Upper lobe of left lung (tissue), 6 donors: Measurements from ENCODE around the gene RNF11. TPM values are rescaled to one million over a fixed set of nuclear protein-coding genes. Genes with fewer than 3 reads are reported as not detected.

Source experiments
- ATAC-seq, 2 donors: fragments of 200-7000 bp; cut with Tn5 transposase; one replicate each; pipeline ENCODE4 v1.9.1; 2022; ENCODE audit warnings: mild to moderate bottlenecking in 2 of 2, moderate library complexity in 2 of 2; ENCODE audit not compliant: low FRiP score in 2 of 2
- DNase-seq, 2 donors: peaks; one replicate each; pipeline ENCODE4 v3.0.0-alpha.2; 2019 to 2020
- H3K27ac ChIP-seq, 4 donors: fragments of 200-600 bp; sonication (generic); one replicate each; pipeline ENCODE4 v1.5.1; 2016 to 2019
- H3K27me3 ChIP-seq, 4 donors: fragments of 200-600 bp; sonication (generic); one replicate each; pipeline ENCODE4 v1.5.1; 2017 to 2019
- H3K36me3 ChIP-seq, 4 donors: fragments of 200-600 bp; sonication (generic); one replicate each; pipeline ENCODE4 v1.5.1; 2016 to 2019
- H3K4me1 ChIP-seq, 4 donors: fragments of 200-600 bp; sonication (generic); one replicate each; pipeline ENCODE4 v1.5.1; 2018 to 2019
- H3K4me3 ChIP-seq, 4 donors: fragments of 200-600 bp; sonication (generic); one replicate each; pipeline ENCODE4 v1.5.1; 2017 to 2019; ENCODE audit warnings: mild to moderate bottlenecking in 2 of 4, moderate library complexity in 1 of 4
- H3K9me3 ChIP-seq, 4 donors: fragments of 200-600 bp; sonication (generic); one replicate each; pipeline ENCODE4 v1.5.1; 2018 to 2019
- EP300 ChIP-seq, 4 donors: sonication (generic); formaldehyde crosslinking; IDR thresholded peaks; one replicate each; pipeline ENCODE4 v1.5.1; 2017; ENCODE audit warnings: antibody characterized with exemption in 4 of 4, control low read depth in 2 of 4
- POLR2A ChIP-seq, 4 donors: fragments of 450-650 bp; IDR thresholded peaks; one replicate each; pipeline ENCODE4 v1.5.1; 2016 to 2017; ENCODE audit warnings: antibody characterized with exemption in 4 of 4, mild to moderate bottlenecking in 2 of 4
- POLR2AphosphoS5 ChIP-seq, 2 donors: sonication (generic); formaldehyde crosslinking; IDR thresholded peaks; one replicate each; pipeline ENCODE4 v1.5.1; 2017; ENCODE audit warnings: antibody characterized with exemption in 2 of 2
- WGBS, 2 donors: methylation state at CpG; one replicate each; pipeline ENCODE4 v1.1.5; 2017 to 2018; 5-methylcytosine and 5-hydroxymethylcytosine counted together
- total RNA-seq, 6 donors: library from RNA; depleted of rRNA in 4 of 6; stranded (reverse); fragments of >200 nt in 4 of 6; gene quantifications; one replicate each; pipeline versions ENCODE4 v1.1.0 to v1.2.1, GENCODE V29; 2016 to 2021
- TF ChIP-seq, protein P1 (sequence below), 6 experiments: fragments of 450-650 bp in 4 of 6; fragments of 200-600 bp in 2 of 6; sonication (generic) in 2 of 6; IDR thresholded peaks; one replicate each; pipeline ENCODE4 v1.5.1; 2016 to 2019; ENCODE audit warnings: antibody characterized with exemption in 6 of 6
- donor health status: DM: no; HTN: no; CAD: no; lungs with moderate emphysema.
- donor health status: DM: no; HTN: yes; CAD: no; lungs with severe emphysema.

Gene RNF11
- total RNA-seq, 6 donors from 2014 or later, result 26.2 to 125 (median 78.8) TPM

GRCh38 chr1:51301844-51302162 is 65.7 kb downstream of the RNF11 start:
- Histone ChIP-seq H3K9me3 (no peaks in the 10 kb centered on the region), H3K27me3 (no peaks in the 10 kb centered on the region), H3K36me3 (no peaks in the 10 kb centered on the region), H3K4me1 (peaks cover 5 to 22% (median 11%) of the 10 kb centered on the region in 4 donors), H3K4me3 (no peak overlapping the region), H3K27ac (no peak overlapping the region)
- TF ChIP-seq POLR2AphosphoS5 (IDR thresholded peaks at IDR 0.05), result no peak
- TF ChIP-seq, protein P1, sequence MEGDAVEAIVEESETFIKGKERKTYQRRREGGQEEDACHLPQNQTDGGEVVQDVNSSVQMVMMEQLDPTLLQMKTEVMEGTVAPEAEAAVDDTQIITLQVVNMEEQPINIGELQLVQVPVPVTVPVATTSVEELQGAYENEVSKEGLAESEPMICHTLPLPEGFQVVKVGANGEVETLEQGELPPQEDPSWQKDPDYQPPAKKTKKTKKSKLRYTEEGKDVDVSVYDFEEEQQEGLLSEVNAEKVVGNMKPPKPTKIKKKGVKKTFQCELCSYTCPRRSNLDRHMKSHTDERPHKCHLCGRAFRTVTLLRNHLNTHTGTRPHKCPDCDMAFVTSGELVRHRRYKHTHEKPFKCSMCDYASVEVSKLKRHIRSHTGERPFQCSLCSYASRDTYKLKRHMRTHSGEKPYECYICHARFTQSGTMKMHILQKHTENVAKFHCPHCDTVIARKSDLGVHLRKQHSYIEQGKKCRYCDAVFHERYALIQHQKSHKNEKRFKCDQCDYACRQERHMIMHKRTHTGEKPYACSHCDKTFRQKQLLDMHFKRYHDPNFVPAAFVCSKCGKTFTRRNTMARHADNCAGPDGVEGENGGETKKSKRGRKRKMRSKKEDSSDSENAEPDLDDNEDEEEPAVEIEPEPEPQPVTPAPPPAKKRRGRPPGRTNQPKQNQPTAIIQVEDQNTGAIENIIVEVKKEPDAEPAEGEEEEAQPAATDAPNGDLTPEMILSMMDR (IDR thresholded peaks at IDR 0.05), result no peak
- no peak for TF ChIP-seq EP300 (IDR thresholded peaks at IDR 0.05)
- TF ChIP-seq POLR2A (IDR thresholded peaks at IDR 0.05), result no peak
- ATAC-seq (no peak), DNase-seq (no peak)
- 76 to 84% methylated on average over 3 of the region's 3 CpGs for WGBS, 2 donors

DNA sequence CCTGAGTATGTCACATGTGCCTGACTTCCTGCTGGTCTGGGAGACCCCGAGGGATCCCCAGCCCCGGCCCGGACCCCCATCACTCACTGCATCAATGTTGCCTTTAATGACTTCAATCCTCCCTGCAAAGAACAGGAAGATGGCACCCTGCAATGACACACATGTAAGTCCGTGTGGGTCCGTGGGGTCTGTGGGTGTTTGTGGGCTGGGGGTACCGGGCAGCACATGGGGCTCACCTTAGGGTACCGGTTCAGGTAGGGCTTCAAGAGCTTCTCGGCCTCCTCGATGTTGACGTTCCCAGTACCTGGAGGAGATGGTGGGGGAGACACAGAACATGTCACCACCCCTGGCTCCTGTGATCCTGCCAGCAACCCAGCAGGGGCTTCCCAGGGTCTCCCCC is 66.2 kb downstream of the RNF11 start:
- no peaks in the 10 kb centered on the region for H3K36me3 ChIP-seq
- H3K4me3 ChIP-seq, result no peak overlapping the region
- WGBS, 2 donors, result 86 to 100% methylated on average over 6 to 10 of the region's 10 CpGs
- no peak for ATAC-seq
- no peaks in the 10 kb centered on the region for H3K9me3 ChIP-seq
- H3K27ac ChIP-seq, result no peak overlapping the region
- H3K4me1 ChIP-seq, result peaks cover 2 to 17% (median 9%) of the 10 kb centered on the region in 4 donors
- TF ChIP-seq EP300 (IDR thresholded peaks at IDR 0.05) (no peak), POLR2AphosphoS5 (IDR thresholded peaks at IDR 0.05) (no peak), POLR2A (IDR thresholded peaks at IDR 0.05) (no peak)
- TF ChIP-seq, protein P1 (IDR thresholded peaks at IDR 0.05), result no peak
- H3K27me3 ChIP-seq, result no peaks in the 10 kb centered on the region
- no peak for DNase-seq

DNA sequence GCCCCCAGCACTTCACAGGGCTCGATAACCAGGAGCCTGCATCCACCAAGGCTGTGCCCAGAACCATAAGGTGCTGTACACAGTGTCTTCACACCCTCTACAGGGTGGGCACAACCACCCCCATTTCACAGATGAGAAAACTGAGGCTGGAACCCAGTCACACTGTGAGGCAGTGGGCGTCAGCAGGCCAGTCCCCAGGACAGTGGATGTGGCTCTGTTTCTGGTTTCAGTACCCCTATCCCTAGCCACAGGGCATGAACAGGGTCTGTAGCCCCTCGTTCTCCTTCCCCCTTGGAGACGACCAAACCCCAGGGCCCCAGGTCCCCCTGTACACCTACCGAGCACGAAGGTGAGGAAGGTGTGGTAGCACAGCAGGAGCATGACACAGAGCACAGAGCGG is 66.7 kb downstream of the RNF11 start:
- WGBS, 2 donors, result 83 to 86% methylated on average over 6 to 7 of the region's 7 CpGs
- no peaks in the 10 kb centered on the region for H3K27me3 ChIP-seq
- no peaks in the 10 kb centered on the region for H3K9me3 ChIP-seq
- no peak overlapping the region for H3K27ac ChIP-seq
- no peak for DNase-seq
- peaks cover 0 to 13% (median 6%) of the 10 kb centered on the region in 4 donors for H3K4me1 ChIP-seq
- H3K36me3 ChIP-seq, result no peaks in the 10 kb centered on the region
- no peak for TF ChIP-seq POLR2AphosphoS5 (IDR thresholded peaks at IDR 0.05)
- no peak for TF ChIP-seq POLR2A (IDR thresholded peaks at IDR 0.05)
- TF ChIP-seq EP300 (IDR thresholded peaks at IDR 0.05), result no peak
- TF ChIP-seq, protein P1 (IDR thresholded peaks at IDR 0.05), result no peak
- H3K4me3 ChIP-seq, result no peak overlapping the region
- ATAC-seq, result no peak

GRCh38 chr1:51303315-51303714 is 67.2 kb downstream of the RNF11 start:
- ATAC-seq, result no peak
- H3K27ac ChIP-seq, result peak overlapping the region in 1 of 4 donors; percentile 27
- 90% methylated on average over 6 of the region's 6 CpGs; no CpG with 5 or more reads in 1 of the 2 donors for WGBS, 2 donors
- no peaks in the 10 kb centered on the region for H3K36me3 ChIP-seq
- no peak for DNase-seq
- peak overlapping the region in 1 of 4 donors; percentile 20 for H3K4me3 ChIP-seq
- no peaks in the 10 kb centered on the region for H3K9me3 ChIP-seq
- TF ChIP-seq, protein P1 (IDR thresholded peaks at IDR 0.05), result no peak
- TF ChIP-seq POLR2AphosphoS5 (IDR thresholded peaks at IDR 0.05), result no peak
- no peak for TF ChIP-seq EP300 (IDR thresholded peaks at IDR 0.05)
- no peak for TF ChIP-seq POLR2A (IDR thresholded peaks at IDR 0.05)
- H3K4me1 ChIP-seq, result peaks cover 0 to 8% (median 4%) of the 10 kb centered on the region in 4 donors
- no peaks in the 10 kb centered on the region for H3K27me3 ChIP-seq

- Histone ChIP-seq H3K4me1 (peaks cover 0 to 8% (median 4%) of the 10 kb centered on the region in 4 donors), H3K4me3 (peak overlapping the region in 2 of 4 donors; percentile 18 to 20), H3K36me3 (no peaks in the 10 kb centered on the region), H3K27ac (peak overlapping the region in 1 of 4 donors; percentile 27), H3K9me3 (no peaks in the 10 kb centered on the region), H3K27me3 (no peaks in the 10 kb centered on the region)
- ATAC-seq, result peak in 1 of 2 donors; percentile 46
- DNase-seq, result no peak
- TF ChIP-seq, protein P1 (IDR thresholded peaks at IDR 0.05), result no peak
- no peak for TF ChIP-seq EP300 (IDR thresholded peaks at IDR 0.05)
- no peak for TF ChIP-seq POLR2A (IDR thresholded peaks at IDR 0.05)
- no peak for TF ChIP-seq POLR2AphosphoS5 (IDR thresholded peaks at IDR 0.05)
- WGBS, 2 donors, result 51 to 52% methylated on average over 8 of the region's 8 CpGs
These were observed 67.7 kb downstream of the RNF11 start for GRCh38 chr1:51303751-51304251.
